Stimulated activated CD4-positive, alpha-beta T cell treated with anti-CD3 and anti-CD28 coated beads, Interleukin-4, amount 100 ng/mL, for 4 hours (primary cell): ENCODE results near the gene EFS.
"Not testable (repeated sequence)": the region's sequence is repeated elsewhere in the genome, so short reads cannot be mapped to it uniquely, and the experiment has no call there.

Source experiments
- DNase-seq, 2 experiments: peaks; one replicate each; pipeline ENCODE4 v3.0.0-alpha.2; 2020

Gene EFS

DNA sequence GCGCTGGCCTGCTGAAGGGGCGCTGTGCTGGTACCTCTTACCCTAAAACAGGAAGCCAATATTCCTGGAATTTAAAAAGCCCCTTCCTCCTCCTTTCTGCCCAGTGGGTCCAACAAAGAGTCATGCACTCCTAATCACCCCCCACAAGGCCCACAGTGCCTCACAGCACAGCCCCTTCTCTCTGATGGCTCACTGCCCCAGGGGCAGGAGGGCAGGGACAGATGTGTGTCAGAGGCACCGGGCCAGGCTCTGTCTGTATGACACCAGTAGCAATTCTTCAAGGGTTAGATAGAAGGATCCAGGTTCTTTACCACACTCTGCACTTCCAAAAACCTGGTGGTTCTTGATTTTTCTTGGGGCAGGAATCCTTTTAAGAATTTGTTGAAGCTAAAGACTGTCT is 34.2 kb upstream of the EFS start:
- no peak for DNase-seq

GRCh38 chr14:23398348-23398747 is 33.4 kb upstream of the EFS start:
- DNase-seq = no peak

DNA sequence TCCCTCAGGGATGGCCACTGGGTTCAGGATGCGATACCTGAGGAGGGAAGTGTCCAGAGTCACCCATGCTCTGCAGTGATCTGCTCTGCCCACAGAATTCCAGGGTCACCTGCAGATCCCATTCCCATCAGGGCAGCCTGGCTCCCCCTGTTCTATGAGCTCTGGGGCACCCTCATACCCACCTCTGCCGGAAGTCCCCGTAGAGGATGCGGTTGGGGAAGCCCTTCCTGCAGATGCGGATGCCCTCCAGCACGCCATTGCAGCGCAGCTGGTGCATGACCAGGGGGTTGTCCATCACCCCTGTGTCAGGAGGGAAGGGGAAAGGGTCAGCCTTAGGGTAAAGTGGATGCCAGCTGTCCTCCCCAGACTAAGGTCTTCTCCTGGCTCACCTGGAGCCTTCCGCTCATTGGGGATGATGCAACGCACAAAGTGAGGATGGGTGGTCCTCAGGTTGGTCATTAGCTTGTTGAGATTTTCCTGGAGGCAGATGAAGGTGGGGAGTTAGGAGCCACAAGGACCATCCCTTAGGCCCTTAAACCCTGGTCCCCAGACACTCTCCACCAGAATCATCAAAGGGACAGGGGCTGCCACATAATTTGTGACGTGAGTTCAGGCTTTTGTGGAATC is 31.9 kb upstream of the EFS start:
- no peak for DNase-seq

DNA sequence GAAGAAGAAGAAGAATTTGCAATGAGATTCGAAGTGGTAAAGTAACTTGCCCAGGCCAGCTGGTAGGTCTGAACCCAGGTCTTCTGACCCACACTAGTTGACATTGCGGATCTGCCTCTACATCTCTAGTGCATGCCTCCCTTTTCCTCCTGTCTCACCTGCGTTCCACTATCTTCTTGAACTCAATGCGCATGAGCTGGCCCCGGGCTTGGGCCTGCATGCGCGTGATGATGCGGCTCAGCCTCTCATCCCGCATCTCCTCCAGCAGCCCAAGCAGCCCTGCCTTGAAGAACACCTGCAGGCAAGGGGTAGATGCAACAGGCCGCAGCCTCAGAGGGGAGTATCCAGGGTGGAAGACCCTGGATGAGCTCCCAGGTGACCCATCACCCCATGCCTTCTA is 31.2 kb upstream of the EFS start:
- no peak for DNase-seq

GRCh38 chr14:23392613-23393012 is 27.6 kb upstream of the EFS start:
- DNase-seq = no peak

DNA sequence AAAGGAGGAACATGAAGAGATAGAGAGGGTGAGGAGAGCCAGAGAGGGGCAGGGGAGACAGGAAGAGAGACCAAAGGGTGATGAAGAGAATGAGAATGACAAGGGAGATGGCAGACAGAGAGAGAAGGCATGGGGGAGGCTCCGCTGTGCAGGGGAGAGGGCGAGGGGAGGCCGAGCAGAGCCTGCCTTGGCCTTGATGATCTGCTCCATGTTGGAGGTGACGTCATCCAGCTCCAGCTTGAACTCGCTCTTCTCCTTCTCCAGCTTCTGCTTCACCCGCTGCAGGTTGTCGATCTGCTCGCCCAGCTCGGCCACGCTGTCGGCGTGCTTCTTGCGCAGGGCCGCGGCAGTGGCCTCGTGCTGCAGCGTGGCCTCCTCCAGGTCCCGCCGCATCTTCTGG is 24.9 kb upstream of the EFS start:
- not testable (repeated sequence) for DNase-seq

DNA sequence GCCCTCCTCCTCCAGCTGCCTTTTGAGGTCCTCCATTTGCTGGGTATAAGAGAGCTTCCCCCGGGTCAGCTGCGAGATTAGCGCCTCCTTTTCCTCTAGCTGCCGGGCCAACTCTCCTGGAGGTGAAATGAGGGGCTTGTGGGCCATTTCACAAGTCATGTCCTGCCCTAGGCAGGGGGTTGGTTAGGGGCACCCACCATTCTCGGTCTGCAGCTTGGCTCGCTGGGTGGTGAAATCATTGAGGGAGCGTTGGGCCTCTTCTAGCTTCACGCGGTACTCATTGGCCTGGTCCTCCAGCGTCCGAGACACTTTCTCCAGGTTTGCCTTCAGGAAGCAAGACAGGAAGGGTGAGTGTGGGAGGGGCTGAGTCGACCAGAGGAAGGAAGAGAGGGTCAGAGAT is 24.4 kb upstream of the EFS start:
- DNase-seq = no peak

DNA sequence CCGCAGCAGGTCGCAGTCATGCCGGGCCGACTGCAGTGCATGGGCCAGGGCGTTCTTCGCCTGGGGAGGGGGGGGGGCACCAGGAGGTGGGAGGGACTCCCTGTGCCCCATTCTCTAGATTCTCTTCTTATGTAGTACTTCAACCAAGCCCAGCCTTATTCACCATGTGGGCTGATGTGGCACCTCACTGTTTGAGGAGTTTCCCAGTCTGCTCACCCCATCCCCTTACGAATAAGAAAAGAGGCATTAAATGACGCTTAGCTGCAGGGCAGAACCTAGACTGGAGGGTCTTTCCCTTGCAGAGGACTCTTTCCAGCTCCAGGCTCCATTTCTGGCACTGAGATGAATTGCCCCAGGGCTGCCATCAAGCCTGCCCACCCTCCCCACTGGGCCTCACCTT is 24.0 kb upstream of the EFS start:
- no peak for DNase-seq

- DNase-seq = no peak
Observed at GRCh38 chr14:23387916-23388882, 23.2 kb upstream of the EFS start.

DNA sequence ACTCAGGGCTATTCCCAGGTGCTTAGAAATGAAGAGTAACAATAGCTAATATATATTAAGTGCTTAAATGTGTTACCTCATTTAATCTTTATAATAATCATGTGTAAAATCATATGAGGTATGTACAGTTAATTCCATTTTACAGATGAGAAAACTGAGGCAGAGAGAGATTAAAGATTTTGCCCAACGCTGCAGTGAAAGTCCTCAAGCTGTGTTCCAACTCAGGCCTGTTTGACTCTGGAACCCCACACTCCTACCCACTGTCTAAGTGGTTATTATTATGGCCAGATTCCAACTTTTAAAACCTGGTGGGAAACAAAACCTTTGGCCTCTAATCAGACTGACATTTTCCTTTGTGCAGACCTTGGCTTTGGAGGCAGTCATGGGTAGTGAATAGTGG is 22.0 kb upstream of the EFS start:
- DNase-seq = no peak

GRCh38 chr14:23386266-23386657 is 21.3 kb upstream of the EFS start:
- DNase-seq = not testable (repeated sequence)

DNA sequence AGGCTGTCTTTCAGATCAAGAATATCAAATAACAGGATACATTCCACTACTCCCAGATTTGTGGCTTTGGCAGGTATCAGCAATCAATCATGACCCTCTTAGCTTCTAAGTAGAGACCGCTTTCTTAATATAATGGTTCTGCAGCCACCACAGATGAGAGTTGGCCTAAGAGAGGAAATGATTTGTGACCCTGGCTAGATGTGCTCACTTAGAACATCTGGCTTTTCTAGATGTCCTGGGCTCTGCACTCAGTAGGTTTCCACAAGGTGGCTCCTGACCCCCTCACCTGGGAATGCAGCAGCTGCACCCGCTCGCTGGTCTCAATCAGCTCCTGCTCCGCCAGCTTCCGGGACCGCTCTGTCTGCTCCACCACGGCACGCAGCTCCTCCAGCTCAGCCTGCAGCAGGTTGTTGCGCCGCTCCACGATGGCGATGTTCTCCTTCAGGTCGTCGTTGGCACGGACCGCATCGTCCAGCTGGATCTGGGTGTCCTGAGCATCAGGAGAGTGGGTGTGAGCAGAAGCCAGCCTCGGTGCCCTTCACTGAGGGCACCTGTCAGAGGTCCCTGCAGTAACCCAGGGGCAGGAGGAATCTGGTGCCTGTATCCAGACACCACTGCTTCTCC is 20.8 kb upstream of the EFS start:
- no peak for DNase-seq

GRCh38 chr14:23385244-23385641 is 20.3 kb upstream of the EFS start:
- no peak for DNase-seq

- no peak for DNase-seq
Observed at GRCh38 chr14:23384364-23385080, 19.6 kb upstream of the EFS start.

DNA sequence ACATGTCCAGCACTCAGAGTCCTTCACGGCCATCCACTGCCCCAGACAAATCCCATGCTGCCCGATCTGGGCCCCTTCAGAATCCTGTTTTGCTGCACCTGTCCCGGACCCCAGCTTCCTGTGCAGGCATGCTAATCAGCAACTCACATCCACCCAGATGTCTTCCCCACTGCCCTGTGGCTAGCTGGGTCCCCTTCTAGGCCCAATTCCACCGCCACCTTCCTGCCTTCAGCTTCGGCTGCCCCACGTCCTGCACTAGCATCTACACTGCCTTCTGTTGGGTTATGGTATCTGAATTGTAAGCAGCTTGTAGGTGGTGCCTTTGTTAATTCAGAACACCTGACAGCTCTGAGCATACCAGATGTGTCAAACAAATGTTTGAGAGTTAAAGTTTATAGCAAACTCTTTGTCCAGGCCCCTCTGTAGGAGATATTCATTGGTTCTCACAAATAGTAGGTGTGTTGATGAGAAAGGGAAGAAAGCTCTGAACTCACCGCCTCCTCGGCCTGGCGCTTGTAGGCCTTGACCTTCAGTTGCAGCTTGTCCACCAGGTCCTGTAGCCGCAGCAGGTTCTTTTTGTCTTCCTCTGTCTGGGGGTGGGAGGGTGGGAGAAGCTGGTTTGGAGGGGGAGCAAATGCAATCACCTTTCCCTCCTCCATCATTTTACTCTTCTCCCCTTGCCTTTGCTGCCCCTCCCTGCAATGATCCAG is 17.9 kb upstream of the EFS start:
- DNase-seq = no peak

DNA sequence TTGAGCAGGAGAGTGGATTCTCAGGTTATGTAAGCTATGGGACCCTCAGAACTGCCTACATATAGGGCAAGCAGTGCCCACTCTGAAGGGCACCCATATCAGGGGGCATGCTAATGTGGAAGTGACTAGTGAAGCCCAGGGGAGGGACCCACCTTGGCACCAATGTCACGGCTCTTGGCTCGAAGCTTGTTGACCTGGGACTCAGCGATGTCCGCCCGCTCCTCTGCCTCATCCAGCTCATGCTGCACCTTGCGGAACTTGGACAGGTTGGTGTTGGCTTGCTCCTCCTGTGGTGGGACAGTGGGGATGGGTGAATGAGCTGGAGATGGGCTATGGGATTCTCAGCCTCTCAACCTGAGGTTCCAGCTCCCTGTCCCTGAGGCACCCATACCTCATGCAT is 17.3 kb upstream of the EFS start:
- DNase-seq = no peak

GRCh38 chr14:23381871-23382270 is 16.9 kb upstream of the EFS start:
- no peak for DNase-seq

- no peak for DNase-seq
Observed at GRCh38 chr14:23380976-23381375, 16.0 kb upstream of the EFS start.

- no peak for DNase-seq
Observed at GRCh38 chr14:23380197-23380914, 15.4 kb upstream of the EFS start.

DNA sequence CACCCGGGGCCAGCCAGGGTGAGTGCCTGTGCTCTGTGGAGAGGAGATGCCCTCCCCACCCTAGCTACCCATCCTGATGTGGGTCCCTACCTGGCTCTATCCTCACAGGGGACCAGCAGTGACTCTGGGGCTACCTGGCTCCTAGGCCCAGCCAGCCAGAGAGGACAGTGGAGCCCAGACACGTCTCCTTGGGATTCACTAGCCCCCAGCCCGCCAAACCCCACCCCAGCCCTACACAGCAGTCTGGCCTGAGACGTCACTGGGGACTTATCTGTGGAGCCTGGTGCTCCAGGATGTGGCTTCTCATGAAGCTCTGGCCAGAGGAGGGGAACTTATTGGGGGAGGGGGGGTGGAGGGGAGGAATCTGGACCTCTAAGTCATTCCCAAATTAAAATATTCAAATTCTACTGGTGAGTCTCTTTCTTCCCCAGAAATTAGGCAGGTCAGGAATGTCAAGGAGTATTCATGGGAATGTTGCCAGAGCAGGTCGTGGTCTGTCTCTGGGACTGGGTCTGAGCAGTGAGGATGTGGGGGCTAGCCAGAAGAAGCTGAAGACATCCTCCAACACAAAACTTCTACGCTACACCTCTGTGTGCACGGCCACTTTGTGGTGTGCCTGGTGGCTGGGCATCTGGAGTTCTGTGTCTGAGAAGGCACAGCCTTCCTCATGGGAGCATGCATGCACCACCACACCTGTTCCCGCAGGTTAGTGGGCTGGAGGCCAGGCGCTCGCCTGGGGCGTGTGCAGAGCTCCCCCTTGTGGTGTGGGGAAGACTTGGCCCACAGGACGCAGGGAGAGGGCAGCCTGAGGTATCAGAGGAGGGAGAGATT is 14.6 kb upstream of the EFS start:
- DNase-seq = peak; percentile 58 to 61

DNA sequence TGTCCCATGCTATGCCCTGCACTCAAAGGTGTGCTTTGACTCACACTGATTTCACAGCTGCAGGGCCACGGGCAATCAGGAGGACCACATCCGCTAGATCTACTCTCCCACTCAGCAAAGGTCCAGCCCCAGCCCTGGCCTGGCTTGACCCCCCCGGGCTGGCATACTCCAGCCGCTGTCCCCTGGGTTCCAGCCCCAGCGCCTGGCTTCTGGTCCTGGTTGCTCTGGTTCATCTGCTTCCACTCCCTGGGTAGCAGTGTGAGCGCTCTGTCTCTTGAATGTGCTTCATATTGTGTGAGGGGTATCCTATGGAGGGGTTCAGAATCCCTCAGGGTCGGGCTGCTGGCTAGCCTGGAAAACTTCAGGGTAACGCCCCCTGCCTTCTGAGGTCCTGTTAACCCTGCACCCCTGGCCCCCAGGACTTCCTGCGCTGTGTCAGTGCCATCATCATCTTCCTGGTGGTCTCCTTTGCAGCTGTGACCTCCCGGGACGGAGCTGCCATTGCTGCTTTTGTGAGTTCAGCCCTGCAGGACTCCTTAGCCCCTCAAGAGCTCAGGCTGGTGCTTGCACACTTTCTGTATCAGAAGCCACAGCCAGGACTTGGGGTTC is 13.7 kb upstream of the EFS start:
- DNase-seq = no peak
